HG02571 (cell line): ENCODE measurements around the gene BDH2.

ENCODE experiments used
- ATAC-seq: cut with Tn5 transposase; IDR thresholded peaks from one replicate; pipeline ENCODE4 v1.9.1; 2021; ENCODE audit warnings: mild to moderate bottlenecking, moderate library complexity; ENCODE audit not compliant: unreplicated experiment

BDH2 gene

GRCh38 chr4:103085555-103086196, 14.0 kb downstream of the BDH2 start:
- ATAC-seq: no peak

- no peak for ATAC-seq
Measured at GRCh38 chr4:103079621-103080020, 20.0 kb downstream of the BDH2 start.

- peak; percentile 61 for ATAC-seq
Measured at GRCh38 chr4:103076747-103077347, 22.8 kb downstream of the BDH2 start, which contains the start of gene SLC9B2. SLC9B2 (minus strand) TSS chr4:103076761; CDS start chr4:103067550, 9,211 bp downstream.

GRCh38 chr4:103075894-103076746, 23.5 kb downstream of the BDH2 start:
- ATAC-seq: peak; percentile 57

- no peak for ATAC-seq
Measured at GRCh38 chr4:103075435-103075893, 24.2 kb downstream of the BDH2 start.

- ATAC-seq: no peak
Measured at GRCh38 chr4:103074744-103075434, 24.7 kb downstream of the BDH2 start.

- ATAC-seq: no peak
Measured at GRCh38 chr4:103073792-103074438, 25.7 kb downstream of the BDH2 start.

GRCh38 chr4:103067841-103068547, 31.6 kb downstream of the BDH2 start:
- no peak for ATAC-seq

- ATAC-seq: no peak
Measured at GRCh38 chr4:103060453-103061148, 39.0 kb downstream of the BDH2 start.

- ATAC-seq: no peak
Measured at GRCh38 chr4:103054030-103054429, 45.6 kb downstream of the BDH2 start.

- ATAC-seq: no peak
Measured at GRCh38 chr4:103052779-103053178, 46.9 kb downstream of the BDH2 start.

- ATAC-seq: no peak
Measured at GRCh38 chr4:103052145-103052544, 47.5 kb downstream of the BDH2 start.

GRCh38 chr4:103050736-103051436, 48.7 kb downstream of the BDH2 start:
- ATAC-seq: no peak

- ATAC-seq: peak; percentile 95
Measured at GRCh38 chr4:103046416-103047290, 53.0 kb downstream of the BDH2 start.

GRCh38 chr4:103044183-103044582, 55.5 kb downstream of the BDH2 start:
- no peak for ATAC-seq

- no peak for ATAC-seq
Measured at GRCh38 chr4:103036169-103036568, 63.5 kb downstream of the BDH2 start.

- no peak for ATAC-seq
Measured at GRCh38 chr4:103032574-103032973, 67.1 kb downstream of the BDH2 start.

- no peak for ATAC-seq
Measured at GRCh38 chr4:103030791-103031190, 68.8 kb downstream of the BDH2 start.
